Neural progenitor cell (in vitro differentiated cells): ENCODE results near the gene FAM185A.

Experiments
- EZH2 ChIP-seq: fragments of 200-600 bp; sonication (generic); IDR thresholded peaks from 2 replicates; pipeline ENCODE4 v1.6.1; 2017; ENCODE audit warnings: antibody characterized with exemption, mild to moderate bottlenecking, moderate library complexity
- EZH2phosphoT487 ChIP-seq: fragments of 200-600 bp; sonication (generic); IDR thresholded peaks from 2 replicates; pipeline ENCODE4 v1.6.1; 2017; ENCODE audit warnings: antibody characterized with exemption

GRCh38 chr7:102834466-102834865, 85.7 kb downstream of the FAM185A start:
- TF ChIP-seq EZH2phosphoT487 = no peak
- TF ChIP-seq EZH2 = no peak
